Measurements from ENCODE around the gene IL3. TPM values are rescaled to one million over a fixed set of nuclear protein-coding genes. Genes with fewer than 3 reads are reported as not detected.

Gene IL3
- total and polyA plus RNA-seq, 9 of the 15 experiments (the other 6 are each of a cell fraction or from before 2014, with no cell fraction given) = not detected

- in situ Hi-C loops (cut with MboI) (no loop called here), intact Hi-C loops (cut with micrococcal nuclease) (no loop called here)
- no peak for TF ChIP-seq RBM15 (IDR thresholded peaks at IDR 0.05; ENCODE audit: insufficient read depth, low read length)
- no peak for TF ChIP-seq CHD2 (IDR thresholded peaks at IDR 0.05; ENCODE audit: low read depth, low read length)
- no peak for TF ChIP-seq COPS2 (conservative IDR thresholded peaks at IDR 0.05)
- no peak for TF ChIP-seq TCFL5 (CRISPR knock-in tag; conservative IDR thresholded peaks at IDR 0.05)
- no peak for TF ChIP-seq MBD2 (IDR thresholded peaks at IDR 0.05; ENCODE audit: borderline replicate concordance, low read depth)
- TF ChIP-seq DMBX1 (CRISPR knock-in tag; IDR thresholded peaks at IDR 0.05; ENCODE audit: borderline replicate concordance) = no peak
- no peak for TF ChIP-seq ZBTB8A (IDR thresholded peaks at IDR 0.05; ENCODE audit: partially characterized antibody)
- TF ChIP-seq GMEB1 (CRISPR knock-in tag; IDR thresholded peaks at IDR 0.05) = no peak
- TF ChIP-seq RFX7 (CRISPR knock-in tag; IDR thresholded peaks at IDR 0.05) = no peak
- no peak for TF ChIP-seq KHSRP (IDR thresholded peaks at IDR 0.05)
- no peak for TF ChIP-seq DIDO1 (tag; IDR thresholded peaks at IDR 0.05; ENCODE audit: low read depth)
- TF ChIP-seq ZNF586 (CRISPR knock-in tag; conservative IDR thresholded peaks at IDR 0.05) = no peak
- no peak for TF ChIP-seq TSC22D4 (tag; IDR thresholded peaks at IDR 0.05)
- no peaks in the 10 kb centered on the region for H3K9me1 ChIP-seq (ENCODE audit: control insufficient read depth, insufficient read depth, low read length)
- no peak overlapping the region for H2AFZ ChIP-seq (ENCODE audit: low read depth, low read length)
- no peak overlapping the region for H3K9ac ChIP-seq (ENCODE audit: insufficient read depth in 1 of 2, low read depth in 2 of 2, low read length in 2 of 2)
- ATAC-seq (no peak), DNase-seq (ENCODE audit: extremely low read depth in 1 of 4, low spot score in 3 of 4) (no peak), FAIRE-seq (no peak)
- POLR2A ChIA-PET = no interaction called here
- CTCF ChIA-PET (ENCODE audit: low intra/inter-chr PET ratio) = no interaction called here
- H3K79me2 ChIP-seq (ENCODE audit: control insufficient read depth, insufficient read depth, low read length) = no peaks in the 10 kb centered on the region
- H4K20me1 ChIP-seq (replicated peaks; ENCODE audit: control insufficient read depth, insufficient read depth, low read length) = no peaks in the 10 kb centered on the region
- H3K4me1 ChIP-seq (replicated peaks in 1 of 2; ENCODE audit: control insufficient read depth in 2 of 2, insufficient read depth in 2 of 2, low read length in 2 of 2) = no peaks in the 10 kb centered on the region
- no TSS peak for BruUV-seq (replicated peaks)
- 8% methylated on average over 10 of the region's 10 CpGs for WGBS (ENCODE audit: insufficient coverage, low coverage, missing lambda C conversion rate)
- H3K27me3 ChIP-seq (ENCODE audit: control insufficient read depth in 2 of 2, insufficient read depth in 2 of 2, low read length in 2 of 2) = peaks cover 3 to 21% of the 10 kb centered on the region in 2 experiments
- no peak overlapping the region for H3K27ac ChIP-seq (ENCODE audit: extremely low read depth, low read depth, low read length)
- H3K4me2 ChIP-seq (ENCODE audit: insufficient read depth, low read length) = no peak overlapping the region
- no peaks in the 10 kb centered on the region for H3K36me3 ChIP-seq (ENCODE audit: control insufficient read depth, insufficient read depth, low read length)
- H3K9me3 ChIP-seq (replicated peaks; ENCODE audit: control insufficient read depth, insufficient read depth, low read depth, low read length) = no peaks in the 10 kb centered on the region
- H3K4me3 ChIP-seq = no peak overlapping the region
These were observed 16.2 kb upstream of the IL3 start for GRCh38 chr5:132044207-132044606.

Measured in K562 (cell line).